ENCODE results near the gene PHLDA2. TPM values are rescaled to one million over a fixed set of nuclear protein-coding genes. Genes with fewer than 3 reads are reported as not detected.

Gene PHLDA2
- total and polyA plus RNA-seq, 2 donors (not counting 3 experiments of a cell fraction or from before 2014, with no cell fraction given) = 38.5 to 44.5 TPM

GRCh38 chr11:2915473-2915872 is 13.7 kb downstream of the PHLDA2 start:
- Histone ChIP-seq H3K9me1 (replicated peaks; ENCODE audit: control insufficient read depth, extremely low read depth, insufficient read depth, low read length) (no peaks in the 10 kb centered on the region), H3K9me3 (replicated peaks; ENCODE audit: control insufficient read depth, insufficient read depth, low read length) (no peaks in the 10 kb centered on the region), H3K4me2 (ENCODE audit: insufficient read depth, low read length) (no peak overlapping the region), H3K4me1 (ENCODE audit: control insufficient read depth, extremely low read depth, insufficient read depth, low read length) (no peaks in the 10 kb centered on the region), H3K27me3 (ENCODE audit: control insufficient read depth in 2 of 2, insufficient read depth in 2 of 2, low read length in 2 of 2) (no peaks in the 10 kb centered on the region), H3K4me3 (replicated peaks in 1 of 3; ENCODE audit: insufficient read depth in 1 of 3, low read depth in 1 of 3, low read length in 3 of 3) (no peak overlapping the region), H2AFZ (ENCODE audit: low read depth, low read length) (no peak overlapping the region), H3K9ac (replicated peaks; ENCODE audit: extremely low read depth, insufficient read depth, low read length) (no peak overlapping the region), H4K20me1 (replicated peaks; ENCODE audit: control insufficient read depth, extremely low read depth, insufficient read depth, low read length) (no peaks in the 10 kb centered on the region), H3K27ac (ENCODE audit: insufficient read depth, low read depth, low read length) (no peak overlapping the region), H3K79me2 (ENCODE audit: control insufficient read depth, insufficient read depth, low read length) (no peaks in the 10 kb centered on the region), H3K36me3 (ENCODE audit: control insufficient read depth in 2 of 2, extremely low read depth in 1 of 2, insufficient read depth in 2 of 2, low read length in 2 of 2) (no peaks in the 10 kb centered on the region)
- intact Hi-C loops (cut with micrococcal nuclease) = no loop called here
- CTCF ChIA-PET = interaction anchor here (1.0 to 1.2 kb wide), 2 partner anchors 13 to 15 kb away, joined by 4 to 6 read pairs; no protein-coding TSS in a partner anchor
- FAIRE-seq = no peak
- no peak for DNase-seq (ENCODE audit: low read depth, low spot score)
- BruUV-seq (replicated peaks) = no TSS peak
- POLR2A ChIA-PET = interaction anchor here (1.5 kb wide), 1 partner anchor 14 kb away, joined by 3 read pairs; the partner anchor contains the start of gene PHLDA2
- TF ChIP-seq EZH2 (IDR thresholded peaks at IDR 0.05; ENCODE audit: borderline replicate concordance, low read depth, low read length, severe bottlenecking) = no peak
- no peak for TF ChIP-seq POLR2AphosphoS5 (IDR thresholded peaks at IDR 0.05; ENCODE audit: insufficient read depth, low read depth, low read length)
- no peak for TF ChIP-seq MAX (IDR thresholded peaks at IDR 0.05; ENCODE audit: insufficient read depth, insufficient read length)
- no peak for TF ChIP-seq GATA2 (IDR thresholded peaks at IDR 0.05; ENCODE audit: insufficient read depth, insufficient read length, low read depth, low read length)
- TF ChIP-seq POLR2A (IDR thresholded peaks at IDR 0.05; ENCODE audit: low read depth, low read length) = no peak
- no peak for TF ChIP-seq JUN (IDR thresholded peaks at IDR 0.05; ENCODE audit: borderline replicate concordance, insufficient read depth, insufficient read length, low read depth)
- no peak for TF ChIP-seq CTCF (IDR thresholded peaks at IDR 0.05; ENCODE audit: extremely low read depth in 1 of 2, insufficient read depth in 1 of 2, low read depth in 1 of 2, low read length in 2 of 2)
- TF ChIP-seq MYC (IDR thresholded peaks at IDR 0.05; ENCODE audit: low read depth, low read length) = no peak
- dilution Hi-C loops (cut with MboI; ENCODE audit: extremely low pct_ligation_motif_present, low sequenced_read_pairs) = no loop called here

Measured in endothelial cell of umbilical vein (primary cell).